HUES64 (cell line): ENCODE data around the gene OR1A2. TPM values are rescaled to one million over a fixed set of nuclear protein-coding genes. Genes with fewer than 3 reads are reported as not detected.
"Not testable (repeated sequence)": the region's sequence is repeated elsewhere in the genome, so short reads cannot be mapped to it uniquely, and the experiment has no call there.

Source experiments
- H3K27ac ChIP-seq: 2 replicates; pipeline ENCODE4 v1.7.0; 2013; ENCODE audit warnings: low read depth, low read length, inconsistent platforms
- H3K27me3 ChIP-seq: 2 replicates; pipeline ENCODE4 v1.6.1; 2013; ENCODE audit warnings: mild to moderate bottlenecking, low read length; ENCODE audit not compliant: insufficient read depth
- H3K36me3 ChIP-seq: 2 replicates; pipeline ENCODE4 v1.6.1; 2013; ENCODE audit warnings: mild to moderate bottlenecking, low read length; ENCODE audit not compliant: insufficient read depth
- H3K4me1 ChIP-seq: 2 replicates; pipeline ENCODE4 v1.6.1; 2013; ENCODE audit warnings: mild to moderate bottlenecking, low read length, moderate library complexity; ENCODE audit not compliant: insufficient read depth
- H3K4me3 ChIP-seq: 2 replicates; pipeline ENCODE4 v1.5.1; 2013; ENCODE audit warnings: mild to moderate bottlenecking, low read length, moderate library complexity
- H3K9ac ChIP-seq: 2 replicates; pipeline ENCODE4 v1.6.1; 2013; ENCODE audit warnings: mild to moderate bottlenecking, low read depth, low read length
- H3K9me3 ChIP-seq: 2 replicates; pipeline ENCODE4 v1.6.1; 2013; ENCODE audit warnings: low read depth, low read length; ENCODE audit not compliant: insufficient read depth
- WGBS: fragments of 150-250, 120-280 bp; methylation state at CpG from one replicate; pipeline ENCODE4 v1.1.7; 2013; ENCODE audit warnings: missing lambda C conversion rate; 5-methylcytosine and 5-hydroxymethylcytosine counted together
- polyA plus RNA-seq, 2 experiments: library from polyadenylated mRNA; stranded (reverse); fragments of 50-300 nt; gene quantifications; one replicate each; pipeline ENCODE4 v1.2.3, GENCODE V29; 2013

Gene OR1A2, protein sequence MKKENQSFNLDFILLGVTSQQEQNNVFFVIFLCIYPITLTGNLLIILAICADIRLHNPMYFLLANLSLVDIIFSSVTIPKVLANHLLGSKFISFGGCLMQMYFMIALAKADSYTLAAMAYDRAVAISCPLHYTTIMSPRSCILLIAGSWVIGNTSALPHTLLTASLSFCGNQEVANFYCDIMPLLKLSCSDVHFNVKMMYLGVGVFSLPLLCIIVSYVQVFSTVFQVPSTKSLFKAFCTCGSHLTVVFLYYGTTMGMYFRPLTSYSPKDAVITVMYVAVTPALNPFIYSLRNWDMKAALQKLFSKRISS
- not detected for polyA plus RNA-seq (2013, experiment 1 of 2)
- not detected for polyA plus RNA-seq (2013, experiment 2 of 2)

DNA sequence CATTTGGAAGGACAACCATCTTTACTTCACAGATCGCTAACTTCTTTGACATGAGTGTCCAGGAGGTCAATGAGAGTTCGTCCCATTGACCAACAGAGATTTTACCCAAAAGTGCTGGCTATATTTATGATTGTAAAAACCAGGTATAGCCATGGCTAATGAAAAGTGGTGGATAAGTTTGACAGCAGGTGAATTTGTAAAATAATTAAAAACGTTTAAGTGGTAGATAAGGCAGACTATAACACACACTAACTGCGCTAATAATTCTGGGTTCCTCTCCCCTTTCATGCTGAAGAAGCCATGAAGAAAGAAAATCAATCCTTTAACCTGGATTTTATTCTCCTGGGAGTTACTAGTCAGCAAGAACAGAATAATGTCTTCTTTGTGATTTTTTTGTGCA lies at the start of gene OR1A2:
TSS of gene OR1A2 (plus strand) at position 301 of the 400 bp plus-strand sequence. CDS start at position 301, 0 bp downstream.
- Histone ChIP-seq H3K4me1 (no peaks in the 10 kb centered on the region), H3K27me3 (no peaks in the 10 kb centered on the region), H3K9ac (no peak within 1 kb of the TSS), H3K36me3 (no peaks in the 10 kb centered on the region), H3K9me3 (peaks cover 36% of the 10 kb centered on the region), H3K27ac (no peak within 1 kb of the TSS), H3K4me3 (no peak within 1 kb of the TSS)
- 58% methylated on average over 3 of the region's 4 CpGs for WGBS

- no peak overlapping the region for H3K9ac ChIP-seq
- H3K4me3 ChIP-seq: no peak overlapping the region
- H3K27ac ChIP-seq: no peak overlapping the region
- H3K36me3 ChIP-seq: no peaks in the 10 kb centered on the region
- H3K27me3 ChIP-seq: no peaks in the 10 kb centered on the region
- H3K9me3 ChIP-seq: peaks cover 37% of the 10 kb centered on the region
- no CpG with 5 or more reads among the region's 1 CpG for WGBS
- H3K4me1 ChIP-seq: peaks cover 3% of the 10 kb centered on the region; the same call in 1 of the 2 replicates
These were observed 40.1 kb upstream of the OR1A2 start for GRCh38 chr17:3157218-3157617.

DNA sequence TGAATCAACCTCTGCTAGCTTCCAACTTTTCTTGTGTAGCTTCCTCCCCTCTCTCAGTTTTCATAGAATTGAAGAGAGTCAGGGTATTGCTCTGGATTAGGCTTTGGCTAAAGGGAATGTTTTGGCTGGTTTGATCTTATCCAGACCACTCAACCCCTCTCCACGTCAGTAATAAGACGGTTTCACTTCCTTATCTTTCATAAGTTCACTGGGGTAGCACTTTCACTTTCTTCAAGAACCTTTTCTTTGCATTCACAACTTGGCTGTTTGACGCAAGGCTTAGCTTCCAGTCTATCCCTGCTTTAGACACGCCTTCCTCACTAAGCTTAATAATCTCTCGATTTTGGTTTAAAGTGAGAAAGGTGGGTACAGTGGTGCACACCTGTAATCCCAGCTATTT lies 29.7 kb upstream of the OR1A2 start:
- WGBS: 86% methylated on average over 5 of the region's 5 CpGs
- Histone ChIP-seq H3K27me3 (no peaks in the 10 kb centered on the region), H3K4me3 (no peak overlapping the region), H3K4me1 (no peaks in the 10 kb centered on the region), H3K9ac (no peak overlapping the region), H3K9me3 (peaks cover 32% of the 10 kb centered on the region), H3K36me3 (no peaks in the 10 kb centered on the region), H3K27ac (no peak overlapping the region)

DNA sequence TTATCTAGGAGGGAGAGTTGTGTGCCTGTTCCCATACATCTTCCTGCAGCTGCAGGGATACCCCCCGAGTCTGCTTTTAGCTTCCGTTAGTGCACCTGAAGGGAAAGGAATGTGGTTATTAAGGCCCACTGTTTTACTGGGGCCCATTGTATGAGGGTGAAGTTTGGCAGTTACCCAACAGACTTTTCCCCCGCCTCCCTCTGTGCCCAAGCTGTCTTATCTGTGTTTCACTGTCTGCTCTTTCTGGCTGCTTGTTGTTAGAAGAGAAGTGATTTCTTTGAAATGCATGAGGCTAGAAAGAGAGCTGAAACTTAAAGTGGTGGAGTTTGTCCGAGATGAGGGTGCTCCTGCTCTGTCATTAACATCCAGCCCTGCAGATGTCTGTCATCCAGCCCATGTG lies 7.4 kb upstream of the OR1A2 start:
- Histone ChIP-seq H3K4me1 (no peaks in the 10 kb centered on the region), H3K27ac (no peak overlapping the region), H3K36me3 (no peaks in the 10 kb centered on the region), H3K9ac (no peak overlapping the region), H3K4me3 (no peak overlapping the region), H3K9me3 (peaks cover 42% of the 10 kb centered on the region), H3K27me3 (no peaks in the 10 kb centered on the region)
- 74% methylated on average over 4 of the region's 4 CpGs for WGBS

DNA sequence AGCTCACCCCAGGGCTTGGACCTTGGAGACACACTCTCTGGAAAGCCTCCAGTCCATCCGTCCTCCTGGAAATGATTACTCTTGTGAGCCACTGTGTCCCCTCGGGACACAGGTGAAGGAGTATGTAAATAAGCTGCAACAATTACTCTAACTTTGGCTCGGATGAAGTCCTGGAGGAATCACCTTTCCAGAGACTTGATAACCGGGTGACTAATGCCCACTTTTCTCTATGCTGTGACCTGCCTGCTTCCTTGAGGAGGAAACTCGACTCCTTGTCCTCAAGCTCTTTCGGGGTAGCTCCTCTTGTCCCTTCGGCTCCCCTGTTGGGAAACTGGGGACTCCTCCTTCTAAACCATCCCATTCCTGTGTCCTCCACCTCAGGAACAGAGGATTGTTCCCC lies 10.0 kb downstream of the OR1A2 start, which contains the start of gene OR1A1:
TSS of gene OR1A1 (plus strand) at position 301 of the 400 bp plus-strand sequence. CDS start 7,954 bp downstream, outside the sequence.
- no peaks in the 10 kb centered on the region for H3K4me1 ChIP-seq
- H3K9me3 ChIP-seq: peaks cover 28% of the 10 kb centered on the region
- no peak within 1 kb of the TSS for H3K9ac ChIP-seq
- 78% methylated on average over 7 of the region's 7 CpGs for WGBS
- H3K4me3 ChIP-seq: no peak within 1 kb of the TSS
- H3K27ac ChIP-seq: no peak within 1 kb of the TSS
- H3K36me3 ChIP-seq: no peaks in the 10 kb centered on the region
- no peaks in the 10 kb centered on the region for H3K27me3 ChIP-seq

DNA sequence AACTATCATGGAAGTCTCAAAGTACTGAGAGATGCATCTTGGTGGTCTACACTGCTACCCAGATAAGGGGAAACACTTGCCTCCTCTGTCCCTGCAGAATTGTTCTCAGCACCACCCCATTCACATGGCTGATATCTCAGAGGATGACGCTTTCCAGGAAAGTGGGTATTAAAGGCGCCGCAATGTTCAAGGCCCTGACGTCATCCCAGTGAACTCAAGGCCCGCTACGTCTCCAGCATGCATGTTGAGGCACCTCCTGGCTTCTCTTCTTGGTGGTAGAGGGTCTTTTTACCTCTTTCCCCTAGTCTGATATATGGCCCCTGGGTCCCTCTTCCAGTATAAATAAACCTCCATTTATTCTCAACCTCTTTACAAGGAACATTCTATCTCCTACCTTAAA lies 11.2 kb downstream of the OR1A2 start:
- Histone ChIP-seq H3K27me3 (no peaks in the 10 kb centered on the region), H3K9me3 (peaks cover 21% of the 10 kb centered on the region; the same call in 1 of the 2 replicates), H3K27ac (no peak overlapping the region), H3K36me3 (no peaks in the 10 kb centered on the region), H3K9ac (no peak overlapping the region), H3K4me3 (no peak overlapping the region), H3K4me1 (no peaks in the 10 kb centered on the region)
- 75% methylated on average over 6 of the region's 6 CpGs for WGBS

GRCh38 chr17:3213001-3213400 lies 15.7 kb downstream of the OR1A2 start:
- Histone ChIP-seq H3K36me3 (no peaks in the 10 kb centered on the region), H3K9ac (no peak overlapping the region), H3K27me3 (no peaks in the 10 kb centered on the region), H3K4me3 (no peak overlapping the region), H3K27ac (no peak overlapping the region), H3K9me3 (peaks cover 40% of the 10 kb centered on the region; the same call in 1 of the 2 replicates), H3K4me1 (no peaks in the 10 kb centered on the region)
- WGBS: 86% methylated on average over 3 of the region's 3 CpGs

DNA sequence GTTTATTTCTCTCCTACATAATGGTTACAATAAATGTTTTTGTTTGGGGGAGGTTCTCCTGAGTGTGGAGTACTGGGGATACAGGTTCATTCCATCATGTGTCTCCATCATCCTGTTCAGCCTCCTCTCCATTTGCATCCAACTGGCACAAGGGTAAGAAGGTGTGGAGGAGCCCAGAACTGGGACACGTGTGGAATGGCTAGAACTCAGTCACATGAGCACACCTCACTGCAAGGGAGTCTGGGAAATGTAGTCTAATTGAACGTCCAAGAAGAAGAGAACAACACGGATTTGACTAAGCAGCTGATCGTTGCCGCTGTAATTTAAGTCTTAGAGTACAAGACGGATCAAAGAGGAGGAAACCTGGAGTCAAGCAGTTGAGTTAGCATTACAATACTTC lies 16.3 kb downstream of the OR1A2 start:
- Histone ChIP-seq H3K4me3 (no peak overlapping the region), H3K4me1 (no peaks in the 10 kb centered on the region), H3K9ac (no peak overlapping the region), H3K27ac (no peak overlapping the region), H3K9me3 (peaks cover 37% of the 10 kb centered on the region; the same call in 1 of the 2 replicates), H3K36me3 (no peaks in the 10 kb centered on the region), H3K27me3 (no peaks in the 10 kb centered on the region)
- 61% methylated on average over 6 of the region's 6 CpGs for WGBS

GRCh38 chr17:3219978-3220377 lies 22.7 kb downstream of the OR1A2 start:
- H3K36me3 ChIP-seq, H3K9ac ChIP-seq, H3K27ac ChIP-seq, H3K27me3 ChIP-seq, H3K4me1 ChIP-seq, H3K4me3 ChIP-seq: not testable (repeated sequence)
- WGBS: 61% methylated on average over 3 of the region's 3 CpGs
- peaks cover 29% of the 10 kb centered on the region; the same call in 1 of the 2 replicates for H3K9me3 ChIP-seq

DNA sequence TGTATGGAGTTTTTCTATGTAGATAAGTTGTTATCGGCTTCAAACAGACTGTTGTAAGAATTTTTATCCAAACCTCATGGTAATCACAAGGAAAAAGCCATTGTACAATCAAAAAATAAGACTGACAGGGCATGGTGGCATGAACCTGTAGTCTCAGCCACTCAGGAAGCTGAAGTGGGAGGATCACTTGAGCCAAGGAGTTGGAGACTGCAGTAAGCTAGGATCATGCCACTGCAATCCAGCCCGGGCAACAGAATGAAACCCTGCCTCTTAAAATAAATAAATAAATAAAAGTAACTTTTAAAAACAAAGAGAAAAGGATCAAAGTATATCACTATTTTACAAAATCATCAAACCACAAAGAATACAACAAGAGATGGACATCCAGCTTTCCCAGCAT lies 24.5 kb downstream of the OR1A2 start:
- 100% methylated on average over 1 of the region's 2 CpGs for WGBS
- Histone ChIP-seq H3K4me1 (no peaks in the 10 kb centered on the region), H3K4me3 (no peak overlapping the region), H3K9ac (no peak overlapping the region), H3K9me3 (peaks cover 19% of the 10 kb centered on the region; the same call in 1 of the 2 replicates), H3K27ac (no peak overlapping the region), H3K27me3 (no peaks in the 10 kb centered on the region), H3K36me3 (no peaks in the 10 kb centered on the region)

- Histone ChIP-seq H3K27me3 (no peaks in the 10 kb centered on the region), H3K9ac (no peak overlapping the region), H3K4me1 (no peaks in the 10 kb centered on the region), H3K4me3 (no peak overlapping the region), H3K36me3 (no peaks in the 10 kb centered on the region), H3K27ac (no peak overlapping the region), H3K9me3 (peaks cover 15% of the 10 kb centered on the region; the same call in 1 of the 2 replicates)
- 60% methylated on average over 2 of the region's 2 CpGs for WGBS
These were observed 25.2 kb downstream of the OR1A2 start for GRCh38 chr17:3222505-3222904.
